Spleen (tissue), 7 donors: ENCODE data around the gene FAM181B.

Source experiments
- CTCF ChIP-seq, 11 experiments: fragments of 200-600 bp in 7 of 11; fragments of 450-650 bp in 4 of 11; sonication (generic) in 4 of 11; IDR thresholded peaks in 8 of 11; conservative IDR thresholded peaks in 3 of 11; 1 replicate in 7 of 11; 2 replicates in 4 of 11; pipeline versions ENCODE4 v1.4.0 to v1.8.0; 2016 to 2021; ENCODE audit warnings: antibody characterized with exemption in 11 of 11, inconsistent platforms in 4 of 11, mild to moderate bottlenecking in 1 of 11
- POLR2A ChIP-seq, 3 donors: fragments of 450-650 bp; IDR thresholded peaks; one replicate each; pipeline ENCODE4 v1.5.1; 2017; ENCODE audit warnings: antibody characterized with exemption in 3 of 3, mild to moderate bottlenecking in 1 of 3
- donor health status: DM: no; HTN: no; CAD: no; lungs with moderate emphysema.
- donor health status: DM: no; HTN: no; CAD: no.
- donor health status: DM: no; HTN: no; CAD: no.

GRCh38 chr11:82714346-82715174, 19.1 kb downstream of the FAM181B start:
- no peak for TF ChIP-seq CTCF (IDR thresholded peaks at IDR 0.05 in 8 of 11, conservative IDR thresholded peaks at IDR 0.05 in 3 of 11)
- TF ChIP-seq POLR2A (IDR thresholded peaks at IDR 0.05) = no peak
